NCI-H345 treated with DMSO at 0.1 percent for 48 hours (cell line): ENCODE measurements around the gene CABP7.

ENCODE experiments used
- DNase-seq: peaks from one replicate; lab custom pipeline; 2025; ENCODE audit not compliant: unreplicated experiment; lab: John Stamatoyannopoulos, UW

CABP7 gene

GRCh38 chr22:29769723-29770321 is 50.0 kb downstream of the CABP7 start:
- DNase-seq, result no peak

- no peak for DNase-seq
These were observed 52.4 kb downstream of the CABP7 start for GRCh38 chr22:29772170-29772641.

- no peak for DNase-seq
These were observed 53.4 kb downstream of the CABP7 start for GRCh38 chr22:29773233-29773632.

DNA sequence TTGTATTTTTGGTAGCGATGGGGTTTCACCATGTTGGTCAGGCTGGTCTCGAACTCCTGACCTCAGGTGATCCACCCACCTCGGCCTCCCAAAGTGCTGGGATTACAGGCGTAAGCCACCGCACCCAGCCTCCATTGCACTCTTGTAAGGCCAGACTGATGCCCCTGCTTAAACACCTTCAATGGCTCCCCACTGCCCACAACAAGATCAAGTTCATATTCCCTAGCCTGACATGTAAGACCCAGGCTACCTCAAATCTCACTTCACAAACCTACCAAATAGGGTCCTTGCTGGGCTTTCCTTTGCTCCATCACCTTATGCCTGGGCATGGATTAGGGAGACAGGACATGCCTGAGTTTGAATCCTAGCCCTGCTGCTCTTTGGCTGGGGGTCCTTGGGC is 60.4 kb downstream of the CABP7 start:
- DNase-seq, result no peak

DNA sequence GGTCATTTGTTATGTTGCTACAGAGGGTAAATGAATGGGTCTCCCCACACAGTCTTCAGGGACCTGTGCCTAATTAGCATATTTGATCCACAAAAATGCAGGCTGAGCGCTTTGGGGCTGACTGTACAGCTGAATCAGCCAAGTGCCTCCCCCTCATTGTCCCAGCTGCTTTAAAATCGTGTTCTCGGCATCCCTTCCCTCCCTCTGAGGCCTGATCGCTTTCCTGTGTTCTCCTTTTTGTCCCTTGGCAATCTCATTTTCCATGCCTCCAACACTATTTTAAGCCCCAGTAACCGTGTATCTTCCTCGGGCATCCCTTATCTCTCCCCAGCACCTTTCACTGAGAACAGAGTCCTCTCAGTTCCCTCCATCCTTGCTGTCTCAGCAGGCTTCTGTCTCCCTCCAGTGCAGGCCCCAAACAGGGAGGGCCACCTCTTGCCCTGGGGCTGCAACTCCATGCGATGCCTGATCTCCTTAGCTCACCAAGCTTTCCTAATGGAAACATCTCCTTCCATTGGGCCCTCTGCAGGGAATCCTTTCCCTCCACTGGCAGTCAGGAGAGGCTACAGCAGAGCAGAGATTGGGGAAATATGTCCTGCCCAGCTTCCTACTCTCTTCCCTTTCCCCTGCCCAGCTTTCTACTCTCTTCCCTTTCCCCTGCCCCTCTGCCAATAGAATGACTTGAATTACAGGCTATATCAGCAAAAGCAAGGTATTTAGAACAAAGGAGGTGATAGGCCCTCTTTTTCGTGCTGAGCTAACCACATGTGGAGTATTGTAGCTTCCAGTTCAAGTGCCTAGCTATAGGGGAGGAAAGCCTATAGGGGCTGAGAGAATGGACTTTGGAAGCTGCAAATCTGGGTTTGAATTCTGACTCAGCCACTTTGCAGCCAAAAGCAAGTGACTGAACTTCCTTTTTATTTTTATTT is 61.2 kb downstream of the CABP7 start:
- DNase-seq, result no peak
